ENCODE measurements around the gene ABCC8.

DNA sequence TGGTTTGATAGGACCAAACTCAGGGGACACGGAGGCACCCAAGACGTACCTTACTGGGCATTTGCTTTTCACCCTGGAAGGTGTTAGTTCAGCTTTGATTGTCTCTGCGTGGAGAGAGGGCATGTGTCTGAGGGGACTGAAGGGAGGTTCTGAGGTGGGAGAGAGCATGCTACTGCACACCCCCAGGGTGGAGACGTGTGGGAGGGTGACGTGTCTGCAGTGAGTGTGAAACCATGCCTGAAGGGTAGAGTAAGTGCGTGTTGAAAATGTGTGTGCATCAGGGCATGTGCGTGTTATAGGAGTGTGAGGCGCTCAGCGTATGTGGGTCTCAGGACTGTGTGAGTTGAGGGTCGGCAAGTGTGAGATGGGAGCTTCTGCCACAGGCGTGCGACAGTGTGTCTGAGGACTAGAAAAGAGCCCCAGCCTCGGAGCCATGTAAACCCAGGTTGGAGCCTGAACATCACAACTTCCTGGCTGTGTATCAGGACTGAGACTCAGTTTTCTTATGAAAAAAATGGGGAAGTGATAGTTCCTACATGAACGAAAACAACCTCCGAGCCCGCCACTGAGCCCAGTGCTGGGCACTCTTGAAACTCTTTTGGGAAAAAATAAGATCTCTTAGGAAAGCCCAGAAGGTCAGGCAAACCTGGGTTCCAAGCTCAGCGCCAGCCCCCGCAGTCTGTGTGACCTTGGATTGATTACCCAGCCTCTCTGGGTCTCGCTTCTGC lies 76.4 kb downstream of the ABCC8 start:
- TF ChIP-seq, protein P1, sequence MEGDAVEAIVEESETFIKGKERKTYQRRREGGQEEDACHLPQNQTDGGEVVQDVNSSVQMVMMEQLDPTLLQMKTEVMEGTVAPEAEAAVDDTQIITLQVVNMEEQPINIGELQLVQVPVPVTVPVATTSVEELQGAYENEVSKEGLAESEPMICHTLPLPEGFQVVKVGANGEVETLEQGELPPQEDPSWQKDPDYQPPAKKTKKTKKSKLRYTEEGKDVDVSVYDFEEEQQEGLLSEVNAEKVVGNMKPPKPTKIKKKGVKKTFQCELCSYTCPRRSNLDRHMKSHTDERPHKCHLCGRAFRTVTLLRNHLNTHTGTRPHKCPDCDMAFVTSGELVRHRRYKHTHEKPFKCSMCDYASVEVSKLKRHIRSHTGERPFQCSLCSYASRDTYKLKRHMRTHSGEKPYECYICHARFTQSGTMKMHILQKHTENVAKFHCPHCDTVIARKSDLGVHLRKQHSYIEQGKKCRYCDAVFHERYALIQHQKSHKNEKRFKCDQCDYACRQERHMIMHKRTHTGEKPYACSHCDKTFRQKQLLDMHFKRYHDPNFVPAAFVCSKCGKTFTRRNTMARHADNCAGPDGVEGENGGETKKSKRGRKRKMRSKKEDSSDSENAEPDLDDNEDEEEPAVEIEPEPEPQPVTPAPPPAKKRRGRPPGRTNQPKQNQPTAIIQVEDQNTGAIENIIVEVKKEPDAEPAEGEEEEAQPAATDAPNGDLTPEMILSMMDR (conservative IDR thresholded peaks at IDR 0.05 in 1 of 2, IDR thresholded peaks at IDR 0.05 in 1 of 2; ENCODE audit: extremely low read depth in 1 of 2, insufficient read depth in 1 of 2, low read depth in 1 of 2, low read length in 2 of 2), result no peak
- TF ChIP-seq EZH2 (IDR thresholded peaks at IDR 0.05; ENCODE audit: borderline replicate concordance, low read length), result no peak

Data from mammary epithelial cell (primary cell).